ENCODE results near the gene ZNF132.
A peak's percentile ranks its signal among the peaks of the same experiment; 100 is the strongest.
"Not testable (repeated sequence)": the region's sequence is repeated elsewhere in the genome, so short reads cannot be mapped to it uniquely, and the experiment has no call there.

The ZNF132 gene

GRCh38 chr19:58407658-58408151, 32.2 kb downstream of the ZNF132 start:
- no peak for TF ChIP-seq POLR2A (IDR thresholded peaks at IDR 0.05; ENCODE audit: low read depth, low read length)
- no peak for DNase-seq (ENCODE audit: insufficient read length, low spot score)
- no peak for FAIRE-seq

- 0 out of 2 replicates have a peak, but pooled peaks have one; percentile 14 for TF ChIP-seq POLR2A (IDR thresholded peaks at IDR 0.05; ENCODE audit: low read depth, low read length)
- no peak for FAIRE-seq
- no peak for DNase-seq (ENCODE audit: insufficient read length, low spot score)
Measured at GRCh38 chr19:58406818-58407657, 32.9 kb downstream of the ZNF132 start.

GRCh38 chr19:58403920-58404478, 36.0 kb downstream of the ZNF132 start:
- FAIRE-seq; DNase-seq (ENCODE audit: insufficient read length, low spot score): not testable (repeated sequence)

GRCh38 chr19:58401840-58402421, 38.0 kb downstream of the ZNF132 start:
- no peak for DNase-seq (ENCODE audit: insufficient read length, low spot score)
- FAIRE-seq = no peak
- no peak for TF ChIP-seq POLR2A (IDR thresholded peaks at IDR 0.05; ENCODE audit: low read depth, low read length)

- peak; percentile 66 for FAIRE-seq
- peak; percentile 97 for TF ChIP-seq POLR2A (IDR thresholded peaks at IDR 0.05; ENCODE audit: low read depth, low read length)
- DNase-seq (ENCODE audit: insufficient read length, low spot score) = peak; percentile 100
Measured at GRCh38 chr19:58400916-58401839, 38.8 kb downstream of the ZNF132 start.

GRCh38 chr19:58400316-58400915, 39.5 kb downstream of the ZNF132 start:
- TF ChIP-seq POLR2A (IDR thresholded peaks at IDR 0.05; ENCODE audit: low read depth, low read length) = no peak
- FAIRE-seq = no peak
- DNase-seq (ENCODE audit: insufficient read length, low spot score) = no peak

GRCh38 chr19:58399903-58400302, 40.0 kb downstream of the ZNF132 start:
- TF ChIP-seq POLR2A (IDR thresholded peaks at IDR 0.05; ENCODE audit: low read depth, low read length) = no peak
- DNase-seq (ENCODE audit: insufficient read length, low spot score) (no peak), FAIRE-seq (no peak)

- FAIRE-seq = no peak
- DNase-seq (ENCODE audit: insufficient read length, low spot score) = no peak
- TF ChIP-seq POLR2A (IDR thresholded peaks at IDR 0.05; ENCODE audit: low read depth, low read length) = no peak
Measured at GRCh38 chr19:58398545-58398944, 41.4 kb downstream of the ZNF132 start.

GRCh38 chr19:58398087-58398486, 41.9 kb downstream of the ZNF132 start:
- FAIRE-seq = no peak
- TF ChIP-seq POLR2A (IDR thresholded peaks at IDR 0.05; ENCODE audit: low read depth, low read length) = no peak
- DNase-seq (ENCODE audit: insufficient read length, low spot score) = no peak

GRCh38 chr19:58397533-58398037, 42.4 kb downstream of the ZNF132 start:
- no peak for FAIRE-seq
- no peak for TF ChIP-seq POLR2A (IDR thresholded peaks at IDR 0.05; ENCODE audit: low read depth, low read length)
- no peak for DNase-seq (ENCODE audit: insufficient read length, low spot score)

- no peak for TF ChIP-seq POLR2A (IDR thresholded peaks at IDR 0.05; ENCODE audit: low read depth, low read length)
- FAIRE-seq = no peak
- DNase-seq (ENCODE audit: insufficient read length, low spot score) = no peak
Measured at GRCh38 chr19:58396691-58397532, 43.0 kb downstream of the ZNF132 start.

- no peak for TF ChIP-seq POLR2A (IDR thresholded peaks at IDR 0.05; ENCODE audit: low read depth, low read length)
- no peak for DNase-seq (ENCODE audit: insufficient read length, low spot score)
- FAIRE-seq = no peak
Measured at GRCh38 chr19:58395979-58396627, 43.9 kb downstream of the ZNF132 start.
